ENCODE measurements around the gene LARP7.

DNA sequence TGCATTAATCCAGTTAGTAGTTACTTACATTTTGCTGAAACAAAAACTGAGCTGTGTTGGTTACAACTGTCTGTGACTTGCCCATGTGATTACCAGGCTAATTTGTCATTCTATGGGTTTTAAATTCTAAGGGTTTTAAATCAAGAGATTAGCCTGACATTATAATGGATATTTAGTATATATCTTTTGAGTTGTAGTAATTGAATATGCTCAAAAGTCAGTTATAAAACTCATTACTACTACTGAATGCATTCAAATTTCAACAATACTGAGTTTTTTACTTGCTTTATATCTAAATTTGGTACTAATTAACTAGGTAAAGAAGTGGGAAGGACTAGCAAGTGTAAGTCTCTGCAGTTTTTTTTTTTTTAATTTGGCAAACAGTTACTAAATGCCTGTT lies 14.7 kb downstream of the LARP7 start:
- TF ChIP-seq, protein P1, sequence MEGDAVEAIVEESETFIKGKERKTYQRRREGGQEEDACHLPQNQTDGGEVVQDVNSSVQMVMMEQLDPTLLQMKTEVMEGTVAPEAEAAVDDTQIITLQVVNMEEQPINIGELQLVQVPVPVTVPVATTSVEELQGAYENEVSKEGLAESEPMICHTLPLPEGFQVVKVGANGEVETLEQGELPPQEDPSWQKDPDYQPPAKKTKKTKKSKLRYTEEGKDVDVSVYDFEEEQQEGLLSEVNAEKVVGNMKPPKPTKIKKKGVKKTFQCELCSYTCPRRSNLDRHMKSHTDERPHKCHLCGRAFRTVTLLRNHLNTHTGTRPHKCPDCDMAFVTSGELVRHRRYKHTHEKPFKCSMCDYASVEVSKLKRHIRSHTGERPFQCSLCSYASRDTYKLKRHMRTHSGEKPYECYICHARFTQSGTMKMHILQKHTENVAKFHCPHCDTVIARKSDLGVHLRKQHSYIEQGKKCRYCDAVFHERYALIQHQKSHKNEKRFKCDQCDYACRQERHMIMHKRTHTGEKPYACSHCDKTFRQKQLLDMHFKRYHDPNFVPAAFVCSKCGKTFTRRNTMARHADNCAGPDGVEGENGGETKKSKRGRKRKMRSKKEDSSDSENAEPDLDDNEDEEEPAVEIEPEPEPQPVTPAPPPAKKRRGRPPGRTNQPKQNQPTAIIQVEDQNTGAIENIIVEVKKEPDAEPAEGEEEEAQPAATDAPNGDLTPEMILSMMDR (IDR thresholded peaks at IDR 0.05) = no peak
- TF ChIP-seq ZFX (IDR thresholded peaks at IDR 0.05; ENCODE audit: borderline replicate concordance) = no peak
